ENCODE data around the gene MANBA.

Gene MANBA

DNA sequence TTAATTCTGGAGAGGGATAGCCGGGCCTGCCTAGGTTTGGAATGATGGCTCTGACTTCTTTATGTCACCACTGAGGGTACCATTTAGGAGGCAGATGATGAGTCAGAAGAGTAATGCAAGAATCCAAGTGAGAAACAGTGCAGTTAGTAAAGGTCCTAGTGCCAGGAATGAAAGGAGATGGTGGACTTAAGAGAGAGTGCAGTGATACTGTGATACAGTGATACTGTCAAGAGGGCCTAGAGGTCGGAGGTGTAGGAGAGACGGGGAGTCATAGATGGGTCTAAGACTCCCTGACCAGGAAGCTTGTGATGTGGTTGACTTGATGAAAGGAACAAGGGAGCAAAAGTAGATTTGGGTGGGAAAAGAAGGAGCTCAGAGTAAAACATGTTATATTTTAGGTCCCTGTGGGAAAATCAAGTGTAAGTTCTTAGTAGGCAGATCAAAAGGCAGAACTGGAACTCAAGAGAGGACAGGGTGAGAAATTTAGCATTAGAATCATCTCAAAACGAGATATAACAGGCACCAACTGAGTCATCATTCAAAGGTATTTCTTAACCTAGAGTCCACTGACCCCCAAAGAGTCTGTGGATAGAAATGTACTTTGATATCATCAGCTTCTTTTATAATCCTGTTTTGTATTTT is 174.6 kb downstream of the MANBA start:
- no peak for DNase-seq

DNA sequence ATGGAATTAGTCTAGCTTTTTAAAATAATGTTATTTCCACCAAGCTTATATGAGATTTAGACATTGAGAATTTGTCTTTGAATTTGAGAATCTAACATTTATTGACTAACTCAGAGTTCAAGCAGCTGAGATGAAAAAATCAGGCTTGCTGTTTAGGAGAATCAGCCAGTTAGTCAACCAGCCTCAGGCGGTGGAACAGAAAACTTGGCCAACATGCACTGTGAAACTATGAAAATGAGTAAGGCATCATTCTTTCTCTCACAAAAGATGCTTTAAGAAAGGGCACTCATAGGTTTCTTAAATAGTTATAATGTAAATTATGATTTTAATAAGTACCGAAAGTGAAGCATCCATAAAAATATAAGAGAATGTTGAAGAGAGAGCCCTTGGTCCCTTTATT is 175.4 kb downstream of the MANBA start:
- no peak for DNase-seq

DNA sequence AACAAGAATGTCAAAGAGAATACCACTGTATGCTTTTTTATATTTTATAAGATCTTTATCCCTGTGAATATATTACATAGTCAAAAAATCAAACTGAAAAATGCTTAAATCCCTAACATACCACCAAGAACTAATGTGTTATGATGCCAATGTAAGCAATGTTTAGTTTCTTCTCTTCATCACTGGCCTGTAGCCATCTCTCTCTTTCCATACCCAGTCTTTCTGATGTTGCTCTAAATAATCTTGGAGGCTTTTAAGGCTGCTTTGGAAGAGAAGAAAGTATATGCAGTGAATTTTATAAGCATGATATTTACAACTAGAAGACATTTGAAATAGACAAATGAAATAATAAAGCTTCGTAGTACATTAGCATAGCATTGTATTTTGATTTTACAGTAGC is 176.7 kb downstream of the MANBA start:
- no peak for DNase-seq
